Myocyte (in vitro differentiated cells): ENCODE results near the gene WASL. TPM values are rescaled to one million over a fixed set of nuclear protein-coding genes. Genes with fewer than 3 reads are reported as not detected.

Source experiments
- DNase-seq: peaks from one replicate; pipeline ENCODE4 v3.0.0-alpha.2; 2012; ENCODE audit warnings: low read depth
- total RNA-seq: library from RNA; depleted of rRNA; stranded (reverse); fragments of >200 nt; gene quantifications from 2 replicates; pipeline ENCODE4 v1.2.3, GENCODE V29; 2014

Gene WASL
- total RNA-seq, 1 donor from 2014 or later = 32.2 TPM

GRCh38 chr7:123695944-123696677 is 52.7 kb downstream of the WASL start:
- DNase-seq = no peak

GRCh38 chr7:123692471-123692877 is 56.3 kb downstream of the WASL start:
- no peak for DNase-seq

GRCh38 chr7:123690550-123690949 is 58.3 kb downstream of the WASL start:
- no peak for DNase-seq

GRCh38 chr7:123689250-123689649 is 59.6 kb downstream of the WASL start:
- no peak for DNase-seq

- DNase-seq = no peak
Observed at GRCh38 chr7:123687727-123688126, 61.1 kb downstream of the WASL start.

GRCh38 chr7:123687161-123687560 is 61.6 kb downstream of the WASL start:
- DNase-seq = no peak

- DNase-seq = peak; percentile 84
Observed at GRCh38 chr7:123682690-123683089, 66.1 kb downstream of the WASL start.

GRCh38 chr7:123681561-123681960 is 67.2 kb downstream of the WASL start:
- DNase-seq = peak; percentile 89

- no peak for DNase-seq
Observed at GRCh38 chr7:123680580-123680979, 68.2 kb downstream of the WASL start.

- no peak for DNase-seq
Observed at GRCh38 chr7:123679614-123680013, 69.2 kb downstream of the WASL start.

GRCh38 chr7:123677061-123677715 is 71.6 kb downstream of the WASL start:
- DNase-seq = peak; percentile 50

GRCh38 chr7:123675181-123675473 is 73.7 kb downstream of the WASL start:
- peak; percentile 61 for DNase-seq

GRCh38 chr7:123674399-123675180 is 74.2 kb downstream of the WASL start:
- peak; percentile 87 for DNase-seq

GRCh38 chr7:123673752-123674398 is 74.9 kb downstream of the WASL start:
- DNase-seq = peak; percentile 46

- DNase-seq = no peak
Observed at GRCh38 chr7:123673137-123673732, 75.6 kb downstream of the WASL start.

- DNase-seq = no peak
Observed at GRCh38 chr7:123669485-123669884, 79.3 kb downstream of the WASL start.

GRCh38 chr7:123666492-123666891 is 82.3 kb downstream of the WASL start:
- DNase-seq = no peak

GRCh38 chr7:123665896-123666295 is 82.9 kb downstream of the WASL start:
- no peak for DNase-seq

GRCh38 chr7:123665157-123665556 is 83.6 kb downstream of the WASL start:
- DNase-seq = no peak

GRCh38 chr7:123663200-123663599 is 85.6 kb downstream of the WASL start:
- no peak for DNase-seq

- no peak for DNase-seq
Observed at GRCh38 chr7:123662755-123663154, 86.0 kb downstream of the WASL start.
